GM11168 (cell line): ENCODE measurements around the gene KIN.
"Not testable (repeated sequence)": the region's sequence is repeated elsewhere in the genome, so short reads cannot be mapped to it uniquely, and the experiment has no call there.

Experiments
- in situ Hi-C: fragments of 300-500 bp; cut with MboI; formaldehyde crosslinking; loops from one replicate; pipeline ENCODE4 v1.12.0; 2022; ENCODE audit warnings: low sequenced_read_pairs; ENCODE audit not compliant: unreplicated experiment

KIN gene

GRCh38 chr10:7787857-7788638 lies at the start of gene KIN, which contains the start of gene ATP5F1C:
Gene KIN (minus strand): TSS chr10:7787993. CDS start chr10:7787933, 60 bp downstream.
Gene ATP5F1C (plus strand): TSS chr10:7788177. CDS start chr10:7788208, 31 bp downstream.
- in situ Hi-C loops: no loop called here

GRCh38 chr10:7836571-7836970 lies 48.8 kb upstream of the KIN start:
- in situ Hi-C loops: no loop called here

GRCh38 chr10:7834262-7834661 lies 46.5 kb upstream of the KIN start:
- in situ Hi-C loops: no loop called here

- in situ Hi-C loops: no loop called here
Measured at GRCh38 chr10:7833210-7833609, 45.4 kb upstream of the KIN start.

- in situ Hi-C loops: no loop called here
Measured at GRCh38 chr10:7832060-7832459, 44.3 kb upstream of the KIN start.

GRCh38 chr10:7829289-7829834 lies 41.6 kb upstream of the KIN start:
- in situ Hi-C loops: no loop called here

GRCh38 chr10:7826971-7827370 lies 39.2 kb upstream of the KIN start:
- in situ Hi-C loops: no loop called here

- in situ Hi-C loops: no loop called here
Measured at GRCh38 chr10:7824251-7824650, 36.5 kb upstream of the KIN start.

- in situ Hi-C loops: no loop called here
Measured at GRCh38 chr10:7819121-7819460, 31.3 kb upstream of the KIN start.

GRCh38 chr10:7818295-7819120 lies 30.7 kb upstream of the KIN start, which contains the start of gene TAF3:
Gene TAF3 (plus strand): TSS chr10:7818505. CDS start chr10:7818710, 205 bp downstream.
- in situ Hi-C loops: no loop called here

GRCh38 chr10:7817984-7818294 lies 30.1 kb upstream of the KIN start:
- in situ Hi-C loops: no loop called here

GRCh38 chr10:7817576-7817975 lies 29.8 kb upstream of the KIN start:
- in situ Hi-C loops: no loop called here

GRCh38 chr10:7813481-7813880 lies 25.7 kb upstream of the KIN start:
- in situ Hi-C loops: no loop called here

GRCh38 chr10:7811743-7812142 lies 23.9 kb upstream of the KIN start:
- in situ Hi-C loops: not testable (repeated sequence)

- in situ Hi-C loops: no loop called here
Measured at GRCh38 chr10:7811000-7811399, 23.2 kb upstream of the KIN start.

GRCh38 chr10:7810443-7810842 lies 22.6 kb upstream of the KIN start:
- in situ Hi-C loops: no loop called here

- in situ Hi-C loops: no loop called here
Measured at GRCh38 chr10:7808686-7809267, 21.0 kb upstream of the KIN start.

GRCh38 chr10:7804741-7805140 lies 16.9 kb upstream of the KIN start:
- in situ Hi-C loops: no loop called here

GRCh38 chr10:7804216-7804615 lies 16.4 kb upstream of the KIN start:
- in situ Hi-C loops: no loop called here

- in situ Hi-C loops: no loop called here
Measured at GRCh38 chr10:7802606-7803005, 14.8 kb upstream of the KIN start.

GRCh38 chr10:7797582-7797981 lies 9.8 kb upstream of the KIN start:
- in situ Hi-C loops: no loop called here
